DMS 273 (cell line): ENCODE measurements around the gene PITPNM3.
"Not testable (repeated sequence)": the region's sequence is repeated elsewhere in the genome, so short reads cannot be mapped to it uniquely, and the experiment has no call there.

ENCODE experiments used
- DNase-seq: peaks from one replicate; lab custom pipeline; 2025; ENCODE audit not compliant: unreplicated experiment; lab: John Stamatoyannopoulos, UW

The PITPNM3 gene

DNA sequence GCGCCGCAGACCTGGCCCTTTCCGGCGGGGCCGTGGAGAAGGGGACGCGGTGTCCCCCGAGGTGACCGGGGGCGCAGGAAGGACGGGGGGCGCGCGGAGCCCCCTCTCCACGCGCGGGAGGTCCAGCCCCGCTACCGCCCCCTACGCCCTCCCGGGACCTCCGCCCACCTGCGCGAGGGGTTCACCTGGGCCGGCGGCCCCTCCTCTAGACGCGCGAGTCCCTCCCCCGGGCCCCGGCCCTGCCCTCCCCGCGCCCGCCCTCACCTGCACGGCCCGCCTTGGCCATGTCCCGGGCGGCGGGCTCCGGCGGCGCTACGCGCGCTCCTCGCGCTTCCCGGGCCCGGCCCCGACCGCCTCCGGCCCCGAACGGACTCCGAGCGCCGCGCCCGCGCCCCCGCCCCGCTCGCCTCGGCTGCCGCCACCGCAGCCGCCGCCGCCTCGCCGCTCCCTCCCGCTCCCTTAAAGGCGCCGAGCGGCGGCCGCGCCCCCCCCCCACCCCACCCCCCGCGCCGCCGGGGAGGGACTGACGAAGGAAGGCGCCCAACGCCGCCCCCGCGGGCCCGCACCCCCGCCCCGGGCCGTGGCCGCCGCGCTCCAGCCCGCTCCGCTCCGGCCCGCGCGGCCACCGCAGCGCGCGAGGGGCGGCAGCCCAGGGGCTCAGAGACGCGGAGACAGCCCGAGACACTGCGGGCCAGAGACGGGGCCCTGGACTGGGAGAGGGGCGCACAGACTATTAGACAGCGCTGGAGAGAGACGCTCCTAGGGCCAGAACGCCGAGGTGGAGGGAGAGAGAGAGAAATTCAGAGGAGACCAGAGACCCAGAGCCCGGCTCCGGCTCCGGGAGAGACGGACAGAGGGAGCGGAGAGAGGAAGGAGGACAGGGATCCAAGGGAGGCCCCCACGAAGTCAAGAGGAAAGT lies at the start of gene PITPNM3:
Gene PITPNM3, minus strand, starts transcription at position 435 of the 919 bp plus-strand sequence. Its CDS starts 149 bp downstream, at position 286.
- peak; percentile 34 for DNase-seq

DNA sequence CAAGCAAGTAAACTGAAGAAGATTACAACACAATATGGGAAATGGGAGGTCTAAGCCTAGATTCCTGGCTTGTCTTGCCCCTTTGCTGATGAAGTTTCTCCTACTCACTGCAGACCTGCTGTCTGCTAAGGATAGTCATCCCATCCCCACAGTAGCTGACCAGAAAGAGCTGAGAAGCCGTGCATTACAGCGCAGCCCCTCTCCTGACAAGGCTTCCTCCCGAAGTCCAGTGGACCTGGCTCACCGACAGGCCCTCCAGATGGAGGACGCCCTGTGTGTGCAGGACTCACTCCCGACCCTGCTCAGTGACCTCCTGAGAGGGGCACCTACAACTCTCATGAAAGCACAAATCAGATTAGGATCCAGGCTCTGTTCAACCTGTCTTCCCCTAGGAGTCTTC lies 48.8 kb upstream of the PITPNM3 start:
- no peak for DNase-seq

GRCh38 chr17:6603744-6604325 lies 47.5 kb upstream of the PITPNM3 start:
- DNase-seq: peak; percentile 11

GRCh38 chr17:6602141-6602540 lies 45.8 kb upstream of the PITPNM3 start:
- no peak for DNase-seq

- DNase-seq: no peak
Observed at GRCh38 chr17:6599364-6599763, 43.0 kb upstream of the PITPNM3 start.

DNA sequence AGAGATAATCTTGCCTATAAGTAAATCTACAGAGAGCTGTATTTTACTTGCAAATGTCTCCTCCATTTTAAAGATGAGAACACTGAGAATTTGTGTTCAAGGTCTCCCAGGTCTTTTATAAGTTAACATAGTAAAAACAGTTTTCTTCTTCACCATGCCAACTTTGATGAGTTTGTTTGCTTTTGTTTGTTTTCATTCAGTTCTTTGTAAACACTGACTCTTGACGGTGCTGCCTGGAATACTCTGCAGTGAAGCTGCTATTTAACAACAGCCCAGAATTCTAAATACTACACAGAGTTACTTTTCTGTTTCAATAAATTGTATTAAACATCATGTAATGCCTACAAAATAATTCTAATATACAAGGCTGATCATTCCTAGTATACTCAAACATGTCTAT lies 41.4 kb upstream of the PITPNM3 start:
- no peak for DNase-seq

GRCh38 chr17:6596941-6597340 lies 40.6 kb upstream of the PITPNM3 start:
- DNase-seq: no peak

- no peak for DNase-seq
Observed at GRCh38 chr17:6596511-6596910, 40.2 kb upstream of the PITPNM3 start.

- no peak for DNase-seq
Observed at GRCh38 chr17:6596081-6596480, 39.7 kb upstream of the PITPNM3 start.

DNA sequence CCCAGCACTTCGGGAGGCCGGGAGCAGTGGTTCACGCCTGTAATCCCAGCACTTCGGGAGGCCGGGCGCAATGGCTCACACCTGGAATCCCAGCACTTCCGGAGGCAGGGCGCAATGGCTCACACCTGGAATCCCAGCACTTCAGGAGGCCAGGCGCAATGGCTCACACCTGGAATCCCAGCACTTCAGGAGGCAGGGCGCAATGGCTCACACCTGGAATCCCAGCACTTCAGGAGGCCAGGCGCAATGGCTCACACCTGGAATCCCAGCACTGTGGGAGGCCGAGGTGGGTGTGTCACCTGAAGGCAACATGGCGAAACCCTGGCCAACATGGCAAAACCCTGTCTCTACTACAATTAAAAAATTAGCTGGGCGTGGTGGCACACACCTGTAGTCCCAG lies 37.0 kb upstream of the PITPNM3 start:
- DNase-seq: not testable (repeated sequence)

DNA sequence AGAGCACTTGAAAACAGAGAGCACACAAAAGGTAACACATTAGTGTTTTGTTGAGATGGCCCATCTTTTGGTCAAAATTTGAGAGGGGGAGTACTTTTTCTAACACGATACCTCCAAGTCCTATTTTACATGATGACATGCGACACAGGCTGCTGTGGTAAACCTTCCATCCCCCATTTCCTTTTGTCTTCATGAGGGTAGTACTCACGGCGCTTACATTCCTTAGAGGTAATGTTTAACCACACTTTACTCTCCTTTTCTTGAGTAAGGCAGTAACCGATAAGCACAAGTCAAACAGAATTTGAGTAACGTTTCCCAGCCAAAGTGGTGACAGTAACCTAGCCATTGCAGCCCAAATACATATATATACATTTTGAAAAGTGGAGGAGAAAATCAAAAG lies 35.8 kb upstream of the PITPNM3 start:
- no peak for DNase-seq

GRCh38 chr17:6591599-6592158 lies 35.3 kb upstream of the PITPNM3 start:
- DNase-seq: no peak

DNA sequence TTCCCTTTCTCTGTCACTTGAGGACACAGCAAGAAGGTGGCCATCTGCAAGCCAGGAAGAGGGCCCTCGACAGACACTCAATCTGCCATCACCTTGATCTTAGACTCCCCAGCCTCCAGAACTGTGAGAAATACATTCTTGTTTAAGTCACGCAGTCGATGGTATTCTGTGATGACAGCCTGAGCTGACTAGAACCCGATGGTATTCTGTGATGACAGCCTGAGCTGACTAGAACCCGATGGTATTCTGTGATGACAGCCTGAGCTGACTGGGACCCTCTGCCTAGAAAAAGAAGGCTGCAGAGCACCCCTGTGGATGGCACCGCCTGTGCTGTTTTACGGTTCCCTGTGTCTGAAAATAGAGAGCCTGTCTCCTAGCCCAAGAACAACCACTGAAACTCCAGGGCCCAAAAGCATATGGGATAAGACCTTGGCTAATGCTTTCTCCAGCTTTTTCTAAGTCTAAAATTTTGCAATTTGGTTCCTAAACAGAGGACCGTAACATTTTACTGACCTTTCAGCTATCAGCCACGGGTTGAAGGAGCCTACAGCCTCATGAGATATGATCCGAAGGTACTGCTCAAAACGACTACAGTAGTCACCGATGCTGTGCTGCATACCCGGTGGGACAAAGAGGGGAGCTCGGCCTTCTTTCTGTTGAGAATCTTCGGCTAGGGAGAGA lies 33.1 kb upstream of the PITPNM3 start:
- DNase-seq: no peak

GRCh38 chr17:6588165-6588564 lies 31.8 kb upstream of the PITPNM3 start:
- no peak for DNase-seq

GRCh38 chr17:6587310-6587709 lies 31.0 kb upstream of the PITPNM3 start:
- no peak for DNase-seq

- DNase-seq: no peak
Observed at GRCh38 chr17:6583411-6583810, 27.1 kb upstream of the PITPNM3 start.

DNA sequence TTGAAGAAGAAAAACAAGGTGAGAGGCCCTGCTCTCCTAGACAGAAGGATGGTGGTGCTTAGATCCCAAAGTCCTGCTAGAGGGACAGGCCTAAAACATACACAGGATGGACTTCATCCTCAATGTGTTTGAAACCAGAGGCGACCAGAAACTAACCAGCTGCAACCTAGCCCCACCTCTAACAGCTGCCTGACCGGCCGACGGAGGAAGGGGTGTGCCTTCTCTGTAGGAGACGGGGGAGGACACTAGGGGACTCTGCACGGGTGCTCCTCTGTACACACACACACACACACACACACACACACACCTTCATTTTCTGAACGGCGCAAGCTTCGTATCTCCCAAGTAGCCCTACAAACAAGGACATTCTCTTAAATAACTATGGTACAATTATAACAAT lies 24.3 kb upstream of the PITPNM3 start:
- no peak for DNase-seq

GRCh38 chr17:6578491-6578890 lies 22.1 kb upstream of the PITPNM3 start:
- no peak for DNase-seq

DNA sequence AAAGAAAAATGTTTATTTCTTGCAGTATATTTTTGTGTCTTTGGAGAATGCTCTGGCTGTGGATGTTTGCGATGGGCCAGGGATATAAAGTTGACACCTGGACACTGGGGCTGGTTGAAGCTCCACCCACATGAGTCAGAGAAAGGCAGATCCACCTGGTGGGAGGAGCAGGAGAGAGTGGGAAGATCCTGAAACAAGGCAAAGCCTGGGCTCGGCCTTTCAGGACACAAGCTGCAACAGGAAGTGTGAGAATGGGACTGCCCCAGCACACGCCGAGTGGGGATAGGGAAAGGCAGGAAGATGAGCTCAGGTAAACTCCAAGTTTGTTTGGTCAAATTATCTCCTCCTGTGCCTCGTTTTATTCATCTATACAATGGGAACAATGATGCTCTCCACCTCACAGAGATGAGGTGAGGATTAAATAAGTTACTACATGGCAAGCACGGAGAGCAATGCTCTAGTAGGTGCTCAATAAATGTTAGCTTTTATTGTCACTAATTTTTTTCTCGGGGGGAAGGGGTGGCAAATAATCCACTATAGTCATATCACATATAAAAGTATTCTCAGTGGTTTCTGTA lies 21.4 kb upstream of the PITPNM3 start:
- DNase-seq: no peak

GRCh38 chr17:6576038-6576785 lies 19.9 kb upstream of the PITPNM3 start:
- DNase-seq: no peak

GRCh38 chr17:6575596-6575988 lies 19.2 kb upstream of the PITPNM3 start:
- DNase-seq: no peak
